Adrenal gland (tissue), 12 donors: Measurements from ENCODE around the gene RETREG3. TPM values are rescaled to one million over a fixed set of nuclear protein-coding genes. Genes with fewer than 3 reads are reported as not detected.

ENCODE experiments used
- DNase-seq, 7 donors: peaks; one replicate each; pipeline ENCODE4 v3.0.0-alpha.2; 2019 to 2020
- H3K27ac ChIP-seq, 5 donors: fragments of 200-600 bp; sonication (generic) in 4 of 5; 1 replicate in 3 of 5; 2 replicates in 2 of 5; pipeline versions ENCODE4 v1.5.1 to v1.8.0; 2016 to 2020; ENCODE audit warnings: mild to moderate bottlenecking in 1 of 5
- H3K27me3 ChIP-seq: fragments of 200-600 bp; 2 replicates; pipeline ENCODE4 v1.8.0; 2021
- H3K36me3 ChIP-seq, 2 donors: fragments of 200-600 bp; replicated peaks in 1 of 2; 1 replicate in 1 of 2; 2 replicates in 1 of 2; pipeline versions ENCODE4 v1.5.1 to v1.8.0; 2018 to 2022
- H3K4me1 ChIP-seq, 2 donors: fragments of 200-600 bp; replicated peaks in 1 of 2; 1 replicate in 1 of 2; 2 replicates in 1 of 2; pipeline versions ENCODE4 v1.5.1 to v1.8.0; 2018 to 2021
- H3K4me3 ChIP-seq, 4 donors: fragments of 200-600 bp; sonication (generic) in 3 of 4; one replicate each; pipeline ENCODE4 v1.5.1; 2016 to 2018
- H3K9me3 ChIP-seq, 3 donors: fragments of 200-600 bp; sonication (generic) in 1 of 3; replicated peaks in 1 of 3; 1 replicate in 2 of 3; 2 replicates in 1 of 3; pipeline versions ENCODE4 v1.5.1 to v1.8.0; 2016 to 2021
- POLR2A ChIP-seq, 2 donors: fragments of 450-650 bp; IDR thresholded peaks; one replicate each; pipeline ENCODE4 v1.6.1; 2017; ENCODE audit warnings: antibody characterized with exemption in 2 of 2, mild to moderate bottlenecking in 2 of 2, moderate library complexity in 1 of 2
- WGBS, 4 donors: extraction: QIAGEN DNeasy Blood & Tissue Kit in 2 of 4; methylation state at CpG; one replicate each; pipeline versions ENCODE4 v1.1.5 to v1.1.7; 2013 to 2017; 5-methylcytosine and 5-hydroxymethylcytosine counted together
- intact Hi-C, 2 donors: fragments of 100-400 bp; cut with DNase I; formaldehyde crosslinking; loops; one replicate each; pipeline versions ENCODE4 v1.14.1 to v1.15.0; 2022 to 2023
- polyA plus RNA-seq, 3 donors: library from polyadenylated mRNA; stranded (reverse); fragments of 200-250 nt in 2 of 3; fragments of 350-450 nt in 1 of 3; fragmentation: Illumina TruSeq in 1 of 3; extraction: RNeasy Lipid Tissue Mini Kit (QIAGEN cat#74804) in 1 of 3; gene quantifications; one replicate each; pipeline ENCODE4 v1.2.3, GENCODE V29; 2013 to 2014
- total RNA-seq, 9 donors: library from RNA; depleted of rRNA in 4 of 9; stranded (reverse); fragments of >200 nt in 4 of 9; fragments of 120-200 nt in 1 of 9; fragmentation: NEBNext Ultra II Directional in 1 of 9; extraction: Animal tissue kit (Norgen Biotek cat#: 25700) in 1 of 9; gene quantifications; one replicate each; pipeline versions ENCODE4 v1.1.0 to v1.2.4, GENCODE V29; 2013 to 2023
- TF ChIP-seq, protein P1 (sequence below), 6 experiments: fragments of 450-650 bp in 4 of 6; fragments of 200-600 bp in 2 of 6; sonication (generic) in 1 of 6; IDR thresholded peaks; 1 replicate in 5 of 6; 2 replicates in 1 of 6; pipeline versions ENCODE4 v1.5.1 to v1.8.0; 2016 to 2021; ENCODE audit warnings: antibody characterized with exemption in 6 of 6, mild to moderate bottlenecking in 2 of 6, moderate library complexity in 1 of 6
- donor health status: healthy with polysubstance abuse.
- donor health status: Bipolar disorder and iron deficiency.
- donor health status: DM: yes; HTN: yes; CAD: no.
- donor health status: DM: no; HTN: no; CAD: no.
- donor health status: DM: no; HTN: no; CAD: no.
- donor health status: DM: yes; HTN: yes; CAD: no.

The RETREG3 gene
- total and polyA plus RNA-seq, 12 donors, result 27.1 to 167 (median 72.1) TPM

DNA sequence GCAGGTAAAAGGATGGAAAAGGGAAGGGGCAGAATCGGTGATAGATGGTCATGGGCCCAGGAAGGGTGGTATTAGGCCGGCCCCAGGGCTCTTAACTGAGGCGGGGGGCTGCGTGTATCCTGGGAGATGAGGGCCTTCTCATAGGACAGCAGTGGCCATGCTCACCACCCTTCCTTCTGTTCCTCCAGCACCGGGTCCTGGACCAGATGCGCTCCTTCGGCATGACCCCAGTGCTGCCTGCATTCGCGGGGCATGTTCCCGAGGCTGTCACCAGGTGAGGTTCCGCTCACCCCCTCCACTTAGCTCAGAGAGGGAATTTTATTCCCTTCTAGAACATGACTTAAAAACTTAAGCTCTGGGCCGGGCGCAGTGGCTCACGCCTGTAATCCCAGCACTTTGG, 70.7 kb downstream of the RETREG3 start:
- no peak for DNase-seq
- intact Hi-C loops, result no loop called here
- H3K36me3 ChIP-seq, result peaks cover 0 to 45% of the 10 kb centered on the region in 2 donors
- H3K9me3 ChIP-seq, result no peaks in the 10 kb centered on the region
- H3K4me1 ChIP-seq, result peaks cover 12 to 22% of the 10 kb centered on the region in 2 donors
- no peaks in the 10 kb centered on the region for H3K27me3 ChIP-seq
- no peak overlapping the region for H3K27ac ChIP-seq
- 92 to 98% (median 96%) methylated on average over 12 to 14 of the region's 14 CpGs for WGBS, 4 donors
- H3K4me3 ChIP-seq, result no peak overlapping the region
- TF ChIP-seq, protein P1, sequence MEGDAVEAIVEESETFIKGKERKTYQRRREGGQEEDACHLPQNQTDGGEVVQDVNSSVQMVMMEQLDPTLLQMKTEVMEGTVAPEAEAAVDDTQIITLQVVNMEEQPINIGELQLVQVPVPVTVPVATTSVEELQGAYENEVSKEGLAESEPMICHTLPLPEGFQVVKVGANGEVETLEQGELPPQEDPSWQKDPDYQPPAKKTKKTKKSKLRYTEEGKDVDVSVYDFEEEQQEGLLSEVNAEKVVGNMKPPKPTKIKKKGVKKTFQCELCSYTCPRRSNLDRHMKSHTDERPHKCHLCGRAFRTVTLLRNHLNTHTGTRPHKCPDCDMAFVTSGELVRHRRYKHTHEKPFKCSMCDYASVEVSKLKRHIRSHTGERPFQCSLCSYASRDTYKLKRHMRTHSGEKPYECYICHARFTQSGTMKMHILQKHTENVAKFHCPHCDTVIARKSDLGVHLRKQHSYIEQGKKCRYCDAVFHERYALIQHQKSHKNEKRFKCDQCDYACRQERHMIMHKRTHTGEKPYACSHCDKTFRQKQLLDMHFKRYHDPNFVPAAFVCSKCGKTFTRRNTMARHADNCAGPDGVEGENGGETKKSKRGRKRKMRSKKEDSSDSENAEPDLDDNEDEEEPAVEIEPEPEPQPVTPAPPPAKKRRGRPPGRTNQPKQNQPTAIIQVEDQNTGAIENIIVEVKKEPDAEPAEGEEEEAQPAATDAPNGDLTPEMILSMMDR (IDR thresholded peaks at IDR 0.05), result no peak
- no peak for TF ChIP-seq POLR2A (IDR thresholded peaks at IDR 0.05)

DNA sequence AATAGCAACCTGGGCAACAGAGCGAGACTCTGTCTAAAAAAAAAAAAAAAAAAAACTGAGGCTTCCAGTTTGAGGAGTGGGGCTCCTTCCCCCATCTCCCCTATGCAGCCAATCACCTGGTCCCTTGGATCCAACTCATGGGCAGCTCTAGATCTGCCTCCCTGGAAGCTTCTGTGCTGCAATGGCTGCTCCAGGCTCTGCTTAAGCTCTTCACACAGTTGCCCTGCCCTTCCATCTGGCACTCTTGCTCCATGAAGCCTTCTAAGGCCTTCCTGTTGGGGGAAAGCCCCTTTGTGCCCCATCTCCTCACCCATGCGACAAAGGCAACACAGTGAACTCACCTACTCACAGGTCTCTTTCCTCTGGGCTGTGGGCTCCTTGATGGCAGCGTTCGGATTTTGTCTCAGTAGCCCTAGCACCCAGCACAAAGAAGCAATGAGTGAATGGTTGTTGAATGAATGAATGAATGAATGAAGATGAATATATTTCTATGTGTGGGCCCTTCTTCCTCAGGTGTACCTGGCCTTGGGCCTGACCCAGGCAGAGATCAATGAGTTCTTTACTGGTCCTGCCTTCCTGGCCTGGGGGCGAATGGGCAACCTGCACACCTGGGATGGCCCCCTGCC, 71.2 kb downstream of the RETREG3 start:
- H3K36me3 ChIP-seq, result peaks cover 0 to 40% of the 10 kb centered on the region in 2 donors
- H3K9me3 ChIP-seq, result no peaks in the 10 kb centered on the region
- no peak overlapping the region for H3K4me3 ChIP-seq
- peaks cover 12 to 22% of the 10 kb centered on the region in 2 donors for H3K4me1 ChIP-seq
- DNase-seq, result no peak
- TF ChIP-seq, protein P1 (IDR thresholded peaks at IDR 0.05), result no peak
- TF ChIP-seq POLR2A (IDR thresholded peaks at IDR 0.05), result no peak
- intact Hi-C loops, result no loop called here
- no peak overlapping the region for H3K27ac ChIP-seq
- H3K27me3 ChIP-seq, result no peaks in the 10 kb centered on the region
- WGBS, 4 donors, result 95 to 98% (median 96%) methylated on average over 5 of the region's 5 CpGs

DNA sequence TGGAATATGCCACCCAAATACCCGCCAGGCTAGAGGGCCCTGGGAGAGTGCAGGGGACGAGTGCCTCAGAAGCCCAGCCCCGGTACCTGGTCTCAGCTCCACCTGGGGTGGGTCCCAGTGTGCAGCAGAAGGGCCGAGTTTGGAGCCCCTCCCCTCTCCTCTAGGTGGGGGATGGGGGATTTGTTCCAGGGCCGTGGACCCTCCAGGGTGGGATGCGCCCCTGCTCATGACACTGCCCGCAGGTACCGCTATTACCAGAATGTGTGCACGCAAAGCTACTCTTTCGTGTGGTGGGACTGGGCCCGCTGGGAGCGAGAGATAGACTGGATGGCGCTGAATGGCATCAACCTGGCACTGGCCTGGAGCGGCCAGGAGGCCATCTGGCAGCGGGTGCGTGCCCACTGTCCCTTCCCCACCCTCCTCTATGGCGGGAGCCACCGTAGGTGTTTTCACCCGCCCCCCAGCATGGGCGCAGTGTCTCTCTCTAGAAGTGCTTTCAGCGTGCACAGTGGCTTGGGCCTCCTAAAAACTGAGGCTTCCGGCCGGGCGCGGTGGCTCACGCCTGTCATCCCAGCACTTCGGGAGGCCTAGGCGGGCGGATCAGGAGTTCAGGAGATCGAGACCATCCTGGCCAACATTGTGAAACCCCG, 71.9 kb downstream of the RETREG3 start:
- Histone ChIP-seq H3K27me3 (no peaks in the 10 kb centered on the region), H3K4me3 (peak overlapping the region; percentile 12 to 95 (median 47)), H3K27ac (peak overlapping the region in 4 of 5 donors; percentile 26 to 100 (median 83)), H3K36me3 (peaks cover 0 to 33% of the 10 kb centered on the region in 2 donors), H3K4me1 (peaks cover 12 to 22% of the 10 kb centered on the region in 2 donors), H3K9me3 (no peaks in the 10 kb centered on the region)
- no peak for TF ChIP-seq POLR2A (IDR thresholded peaks at IDR 0.05)
- intact Hi-C loops, result no loop called here
- DNase-seq, result peak in 1 of 7 donors; percentile 42
- WGBS, 4 donors, result 86 to 96% (median 87%) methylated on average over 6 to 30 of the region's 31 CpGs

DNA sequence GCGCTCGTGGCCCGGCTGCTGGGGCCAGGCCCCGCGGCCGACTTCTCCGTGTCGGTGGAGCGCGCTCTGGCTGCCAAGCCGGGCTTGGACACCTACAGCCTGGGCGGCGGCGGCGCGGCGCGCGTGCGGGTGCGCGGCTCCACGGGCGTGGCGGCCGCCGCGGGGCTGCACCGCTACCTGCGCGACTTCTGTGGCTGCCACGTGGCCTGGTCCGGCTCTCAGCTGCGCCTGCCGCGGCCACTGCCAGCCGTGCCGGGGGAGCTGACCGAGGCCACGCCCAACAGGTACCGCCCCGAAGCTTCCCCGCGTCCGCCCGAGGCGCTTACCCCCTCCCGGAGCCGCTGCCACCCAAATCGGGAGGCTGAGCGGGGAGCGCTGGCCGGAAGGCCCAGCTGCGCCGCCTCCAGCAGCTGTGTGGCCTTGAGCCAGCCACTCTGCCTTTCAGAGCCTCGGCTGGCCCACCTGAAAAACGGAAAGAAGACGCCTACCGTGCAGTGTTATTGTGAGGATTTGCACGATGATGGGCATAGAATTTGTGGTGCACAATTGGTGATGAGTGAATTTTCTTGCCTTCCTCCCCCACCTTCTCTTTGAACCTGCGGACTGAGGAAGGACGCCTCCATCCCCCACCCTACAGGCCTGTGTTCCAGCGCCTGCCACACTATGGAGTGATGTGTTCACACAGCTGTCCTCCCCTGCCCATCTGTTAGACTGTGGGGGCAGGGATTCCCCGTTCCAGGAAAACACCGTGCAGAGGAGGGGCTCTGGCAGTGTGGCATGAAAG, 72.6 kb downstream of the RETREG3 start:
- Histone ChIP-seq H3K4me1 (peaks cover 12 to 25% of the 10 kb centered on the region in 2 donors), H3K4me3 (peak overlapping the region; percentile 12 to 95 (median 47)), H3K9me3 (no peaks in the 10 kb centered on the region), H3K27me3 (no peaks in the 10 kb centered on the region), H3K36me3 (peaks cover 0 to 26% of the 10 kb centered on the region in 2 donors), H3K27ac (peak overlapping the region in 4 of 5 donors; percentile 26 to 100 (median 83))
- WGBS, 4 donors, result 0 to 1% (median 0%) methylated on average over 3 to 65 of the region's 65 CpGs
- TF ChIP-seq, protein P1 (IDR thresholded peaks at IDR 0.05), result no peak
- peak; percentile 36 to 76 for TF ChIP-seq POLR2A (IDR thresholded peaks at IDR 0.05)
- intact Hi-C loops, result no loop called here
- peak; percentile 89 to 94 (median 93) for DNase-seq
